ENCODE measurements around the gene WDR93. TPM values are rescaled to one million over a fixed set of nuclear protein-coding genes. Genes with fewer than 3 reads are reported as not detected.

The WDR93 gene
- total RNA-seq, 1 donor from 2014 or later, result not detected

DNA sequence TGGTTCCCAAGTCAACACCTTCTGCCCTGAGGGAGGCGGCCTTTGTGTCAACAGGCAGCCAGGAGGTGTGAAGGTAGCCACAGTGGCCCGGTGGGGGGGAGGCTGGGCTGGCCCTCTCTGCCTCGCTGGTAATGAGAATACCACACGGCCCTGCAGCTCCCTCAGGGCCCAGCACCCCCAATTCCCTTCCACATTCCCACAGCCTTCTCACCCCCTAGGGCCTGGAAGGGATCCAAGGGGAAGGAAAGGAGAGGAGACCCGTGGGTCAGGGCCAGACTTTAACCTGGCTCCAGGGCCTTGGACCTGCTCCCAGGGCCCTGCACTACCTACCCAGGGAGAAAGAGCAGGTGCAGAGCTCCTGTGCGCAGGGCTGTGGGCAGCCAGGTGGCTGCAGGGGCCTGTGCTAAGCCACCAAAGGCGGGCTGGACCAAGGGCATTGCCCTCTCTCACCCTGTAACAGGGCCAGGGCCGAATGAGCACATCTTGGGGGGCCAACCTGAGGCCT, 76.9 kb downstream of the WDR93 start:
- Histone ChIP-seq H3K36me3 (no peaks in the 10 kb centered on the region), H3K4me1 (no peaks in the 10 kb centered on the region), H3K4me3 (no peak overlapping the region), H3K27ac (no peak overlapping the region), H3K9me3 (no peaks in the 10 kb centered on the region), H3K27me3 (no peaks in the 10 kb centered on the region)
- peak; percentile 29 for ATAC-seq
- intact Hi-C loops (cut with DNase I), result no loop called here
- TF ChIP-seq, protein P1, sequence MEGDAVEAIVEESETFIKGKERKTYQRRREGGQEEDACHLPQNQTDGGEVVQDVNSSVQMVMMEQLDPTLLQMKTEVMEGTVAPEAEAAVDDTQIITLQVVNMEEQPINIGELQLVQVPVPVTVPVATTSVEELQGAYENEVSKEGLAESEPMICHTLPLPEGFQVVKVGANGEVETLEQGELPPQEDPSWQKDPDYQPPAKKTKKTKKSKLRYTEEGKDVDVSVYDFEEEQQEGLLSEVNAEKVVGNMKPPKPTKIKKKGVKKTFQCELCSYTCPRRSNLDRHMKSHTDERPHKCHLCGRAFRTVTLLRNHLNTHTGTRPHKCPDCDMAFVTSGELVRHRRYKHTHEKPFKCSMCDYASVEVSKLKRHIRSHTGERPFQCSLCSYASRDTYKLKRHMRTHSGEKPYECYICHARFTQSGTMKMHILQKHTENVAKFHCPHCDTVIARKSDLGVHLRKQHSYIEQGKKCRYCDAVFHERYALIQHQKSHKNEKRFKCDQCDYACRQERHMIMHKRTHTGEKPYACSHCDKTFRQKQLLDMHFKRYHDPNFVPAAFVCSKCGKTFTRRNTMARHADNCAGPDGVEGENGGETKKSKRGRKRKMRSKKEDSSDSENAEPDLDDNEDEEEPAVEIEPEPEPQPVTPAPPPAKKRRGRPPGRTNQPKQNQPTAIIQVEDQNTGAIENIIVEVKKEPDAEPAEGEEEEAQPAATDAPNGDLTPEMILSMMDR (IDR thresholded peaks at IDR 0.05), result no peak
- no peak for DNase-seq

DNA sequence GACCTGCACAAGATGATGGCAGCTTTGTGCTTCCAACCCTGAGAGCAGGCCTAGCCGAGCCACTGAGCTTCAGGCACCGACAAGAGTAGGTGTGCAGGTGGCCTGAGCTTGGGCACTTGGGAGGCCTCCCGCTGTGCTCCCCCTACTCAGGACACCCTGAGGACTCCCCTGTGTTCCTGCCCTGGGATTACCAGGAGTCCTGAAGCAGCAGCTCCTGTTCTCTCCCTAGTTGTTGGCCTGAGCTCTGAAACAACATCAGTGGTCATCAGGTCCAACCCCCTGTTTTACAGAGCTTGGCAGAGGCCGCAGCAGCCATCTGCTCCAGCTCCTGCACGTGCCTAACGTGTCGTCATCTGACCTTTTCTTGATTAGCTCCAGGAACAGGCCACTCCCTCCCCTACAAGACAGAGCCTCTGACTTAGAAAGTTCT, 77.5 kb downstream of the WDR93 start:
- H3K27me3 ChIP-seq, result no peaks in the 10 kb centered on the region
- TF ChIP-seq, protein P1 (IDR thresholded peaks at IDR 0.05), result no peak
- no peaks in the 10 kb centered on the region for H3K9me3 ChIP-seq
- no peaks in the 10 kb centered on the region for H3K4me1 ChIP-seq
- no peaks in the 10 kb centered on the region for H3K36me3 ChIP-seq
- DNase-seq (no peak), ATAC-seq (peak; percentile 5)
- H3K4me3 ChIP-seq, result no peak overlapping the region
- H3K27ac ChIP-seq, result no peak overlapping the region
- intact Hi-C loops (cut with DNase I), result no loop called here

DNA sequence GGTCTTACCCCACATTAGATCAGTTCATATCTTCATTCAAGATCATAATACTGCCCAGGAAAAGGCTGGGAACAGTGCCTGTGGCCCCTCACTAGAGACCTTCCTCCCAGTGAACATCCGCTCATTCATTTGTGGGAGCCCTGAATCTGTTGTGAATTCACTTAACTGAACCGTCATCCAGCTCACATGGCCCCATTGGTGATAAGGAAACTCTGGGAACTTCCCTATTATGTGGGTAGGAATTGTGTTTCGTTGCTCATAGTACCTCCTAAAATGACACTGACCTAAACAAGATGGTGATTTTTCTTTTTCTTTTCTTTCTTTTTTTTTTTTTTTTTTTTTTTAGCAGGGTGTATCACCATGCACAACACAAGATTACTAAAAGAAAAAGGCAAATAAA, 78.8 kb downstream of the WDR93 start:
- Histone ChIP-seq H3K4me1 (no peaks in the 10 kb centered on the region), H3K27me3 (no peaks in the 10 kb centered on the region), H3K36me3 (no peaks in the 10 kb centered on the region), H3K9me3 (no peaks in the 10 kb centered on the region), H3K4me3 (no peak overlapping the region), H3K27ac (no peak overlapping the region)
- peak; percentile 26 for ATAC-seq
- TF ChIP-seq, protein P1 (IDR thresholded peaks at IDR 0.05), result no peak
- intact Hi-C loops (cut with DNase I), result no loop called here
- DNase-seq, result no peak

DNA sequence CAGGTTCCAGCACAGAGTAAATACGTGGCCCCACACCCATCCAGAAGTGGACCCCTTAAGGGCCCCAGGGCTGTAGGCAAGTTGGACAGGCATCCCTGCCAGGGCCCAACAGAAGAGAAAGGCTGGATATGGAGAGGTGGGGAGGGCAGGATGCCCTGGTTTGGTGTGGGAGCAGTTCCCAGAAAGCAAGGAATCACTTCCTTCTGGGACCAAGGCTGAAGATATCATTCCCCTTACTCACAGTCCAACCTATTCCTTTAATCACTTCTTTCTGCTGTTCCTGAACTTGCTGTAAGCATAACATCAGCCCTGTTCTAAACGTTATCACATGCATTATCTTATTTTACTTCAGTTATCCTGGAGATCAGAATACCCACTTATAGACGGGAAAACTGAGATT, 79.4 kb downstream of the WDR93 start:
- H3K9me3 ChIP-seq, result no peaks in the 10 kb centered on the region
- TF ChIP-seq, protein P1 (IDR thresholded peaks at IDR 0.05), result no peak
- H3K4me3 ChIP-seq, result no peak overlapping the region
- DNase-seq, result no peak
- H3K4me1 ChIP-seq, result no peaks in the 10 kb centered on the region
- H3K36me3 ChIP-seq, result no peaks in the 10 kb centered on the region
- ATAC-seq, result no peak
- H3K27ac ChIP-seq, result no peak overlapping the region
- intact Hi-C loops (cut with DNase I), result no loop called here
- H3K27me3 ChIP-seq, result no peaks in the 10 kb centered on the region

DNA sequence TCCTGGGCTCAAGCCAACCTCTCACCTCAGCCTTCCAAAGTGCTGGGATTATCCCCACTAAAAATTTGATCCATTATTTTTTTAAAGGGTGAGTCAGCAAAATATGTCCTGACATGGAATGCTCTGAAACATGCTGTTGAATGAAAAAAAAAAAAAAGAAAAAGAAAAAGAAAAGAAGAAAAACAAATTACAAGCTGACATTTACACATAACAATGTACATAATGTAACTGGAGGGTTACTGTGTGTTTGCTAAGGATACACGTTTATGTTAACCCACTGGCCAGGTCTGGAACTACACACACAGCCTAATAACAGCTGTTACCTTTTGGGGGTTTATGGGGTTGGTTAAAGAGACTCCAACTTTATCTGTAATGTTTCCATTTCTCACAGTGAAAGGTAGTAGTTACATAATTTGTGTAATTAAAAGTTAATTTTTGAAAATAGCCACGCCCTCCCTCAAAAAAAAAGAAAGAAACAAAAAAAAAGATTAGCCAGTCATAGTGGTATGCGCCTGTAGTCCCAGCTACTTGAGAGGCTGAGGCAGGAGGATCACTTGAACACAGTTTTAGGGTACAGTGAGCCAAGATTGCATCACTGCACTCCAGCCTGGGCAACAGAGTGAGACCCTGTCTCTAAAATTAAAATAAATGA, 82.4 kb downstream of the WDR93 start:
- no peaks in the 10 kb centered on the region for H3K27me3 ChIP-seq
- no peaks in the 10 kb centered on the region for H3K36me3 ChIP-seq
- DNase-seq (no peak), ATAC-seq (no peak)
- no peaks in the 10 kb centered on the region for H3K9me3 ChIP-seq
- H3K4me3 ChIP-seq, result no peak overlapping the region
- peaks cover 4% of the 10 kb centered on the region for H3K4me1 ChIP-seq
- intact Hi-C loops (cut with DNase I), result no loop called here
- TF ChIP-seq, protein P1 (IDR thresholded peaks at IDR 0.05), result peak; percentile 21
- no peak overlapping the region for H3K27ac ChIP-seq
